Vagina (tissue), 2 donors: ENCODE results near the gene HYDIN.
"Not testable (repeated sequence)": the region's sequence is repeated elsewhere in the genome, so short reads cannot be mapped to it uniquely, and the experiment has no call there.

Experiments
- CTCF ChIP-seq, 3 experiments: fragments of 450-650 bp in 2 of 3; fragments of 200-600 bp in 1 of 3; sonication (generic) in 1 of 3; IDR thresholded peaks; one replicate each; pipeline ENCODE4 v1.5.1; 2017 to 2019; ENCODE audit warnings: antibody characterized with exemption in 3 of 3, mild to moderate bottlenecking in 2 of 3, moderate library complexity in 2 of 3
- POLR2A ChIP-seq, 2 donors: fragments of 450-650 bp; IDR thresholded peaks; one replicate each; pipeline ENCODE4 v1.6.1; 2017; ENCODE audit warnings: antibody characterized with exemption in 2 of 2, mild to moderate bottlenecking in 2 of 2, moderate library complexity in 2 of 2

GRCh38 chr16:70930757-70931156 is 299.8 kb downstream of the HYDIN start:
- TF ChIP-seq POLR2A, CTCF (IDR thresholded peaks at IDR 0.05): not testable (repeated sequence)
